ENCODE measurements around the gene KRT36.

Gene KRT36

GRCh38 chr17:41510251-41511065 is 20.7 kb upstream of the KRT36 start:
- no peak for DNase-seq (ENCODE audit: low read depth)
- no peak overlapping the region for H3K4me3 ChIP-seq (ENCODE audit: low read depth, low read length)
- no peak for TF ChIP-seq CTCF (conservative IDR thresholded peaks at IDR 0.05; ENCODE audit: low read depth, low read length)

- no peak for TF ChIP-seq CTCF (conservative IDR thresholded peaks at IDR 0.05; ENCODE audit: low read depth, low read length)
- H3K4me3 ChIP-seq (ENCODE audit: low read depth, low read length) = no peak overlapping the region
- DNase-seq (ENCODE audit: low read depth) = no peak
Observed at GRCh38 chr17:41507315-41507880, 17.7 kb upstream of the KRT36 start.

- no peak for TF ChIP-seq CTCF (conservative IDR thresholded peaks at IDR 0.05; ENCODE audit: low read depth, low read length)
- H3K4me3 ChIP-seq (ENCODE audit: low read depth, low read length) = no peak overlapping the region
Observed at GRCh38 chr17:41505809-41506767, 16.4 kb upstream of the KRT36 start.

GRCh38 chr17:41505007-41505808 is 15.5 kb upstream of the KRT36 start, which contains the start of gene KRT13:
KRT13 (minus strand) TSS chr17:41505612; CDS start chr17:41505550, 62 bp downstream.
- no peak for TF ChIP-seq CTCF (conservative IDR thresholded peaks at IDR 0.05; ENCODE audit: low read depth, low read length)
- DNase-seq (ENCODE audit: low read depth) = no peak
- no peak within 1 kb of the TSS for H3K4me3 ChIP-seq (ENCODE audit: low read depth, low read length)

More at GRCh38 chr17:41505809-41506767, 16.4 kb upstream of the KRT36 start:
- DNase-seq (ENCODE audit: low read depth) = no peak

- peak; percentile 33 for DNase-seq (ENCODE audit: low read depth)
- TF ChIP-seq CTCF (conservative IDR thresholded peaks at IDR 0.05; ENCODE audit: low read depth, low read length) = no peak
- H3K4me3 ChIP-seq (ENCODE audit: low read depth, low read length) = no peak overlapping the region
Observed at GRCh38 chr17:41504246-41504977, 14.7 kb upstream of the KRT36 start.
